Vagina (tissue), 2 donors: ENCODE measurements around the gene MUC6. TPM values are rescaled to one million over a fixed set of nuclear protein-coding genes. Genes with fewer than 3 reads are reported as not detected.

Source experiments
- DNase-seq, 2 donors: peaks; one replicate each; pipeline ENCODE4 v3.0.0-alpha.2; 2017; ENCODE audit errors: extremely low spot score in 2 of 2
- H3K27ac ChIP-seq: fragments of 200-600 bp; sonication (generic); one replicate; pipeline ENCODE4 v1.5.1; 2019
- H3K27me3 ChIP-seq: fragments of 200-600 bp; sonication (generic); one replicate; pipeline ENCODE4 v1.5.1; 2019
- H3K36me3 ChIP-seq, 2 donors: fragments of 200-600 bp; sonication (generic); one replicate each; pipeline ENCODE4 v1.5.1; 2017 to 2019
- H3K4me1 ChIP-seq: fragments of 200-600 bp; sonication (generic); one replicate; pipeline ENCODE4 v1.5.1; 2019
- H3K4me3 ChIP-seq, 2 donors: fragments of 200-600 bp; sonication (generic); 1 replicate in 1 of 2; 2 replicates in 1 of 2; pipeline ENCODE4 v1.5.1; 2016 to 2019
- H3K9me3 ChIP-seq: fragments of 200-600 bp; sonication (generic); one replicate; pipeline ENCODE4 v1.5.1; 2019
- POLR2A ChIP-seq, 2 donors: fragments of 450-650 bp; IDR thresholded peaks; one replicate each; pipeline ENCODE4 v1.6.1; 2017; ENCODE audit warnings: antibody characterized with exemption in 2 of 2, mild to moderate bottlenecking in 2 of 2, moderate library complexity in 2 of 2
- POLR2AphosphoS5 ChIP-seq, 2 donors: sonication (generic); formaldehyde crosslinking; IDR thresholded peaks; one replicate each; pipeline ENCODE4 v1.9.0; 2017; ENCODE audit warnings: antibody characterized with exemption in 2 of 2, mild to moderate bottlenecking in 2 of 2, low read depth in 1 of 2; ENCODE audit not compliant: insufficient read depth in 1 of 2
- intact Hi-C: fragments of 100-400 bp; cut with DNase I; formaldehyde crosslinking; loops from one replicate; pipeline ENCODE4 v1.15.1; 2023
- total RNA-seq: library from RNA; depleted of rRNA; stranded (reverse); fragments of >200 nt; gene quantifications from one replicate; pipeline ENCODE4 v1.2.3, GENCODE V29; 2016
- TF ChIP-seq, protein P1 (sequence below), 3 experiments: fragments of 450-650 bp in 2 of 3; fragments of 200-600 bp in 1 of 3; sonication (generic) in 1 of 3; IDR thresholded peaks; one replicate each; pipeline ENCODE4 v1.5.1; 2017 to 2019; ENCODE audit warnings: antibody characterized with exemption in 3 of 3, mild to moderate bottlenecking in 2 of 3, moderate library complexity in 2 of 3

Gene MUC6
- total RNA-seq, 1 donor from 2014 or later, result not detected

DNA sequence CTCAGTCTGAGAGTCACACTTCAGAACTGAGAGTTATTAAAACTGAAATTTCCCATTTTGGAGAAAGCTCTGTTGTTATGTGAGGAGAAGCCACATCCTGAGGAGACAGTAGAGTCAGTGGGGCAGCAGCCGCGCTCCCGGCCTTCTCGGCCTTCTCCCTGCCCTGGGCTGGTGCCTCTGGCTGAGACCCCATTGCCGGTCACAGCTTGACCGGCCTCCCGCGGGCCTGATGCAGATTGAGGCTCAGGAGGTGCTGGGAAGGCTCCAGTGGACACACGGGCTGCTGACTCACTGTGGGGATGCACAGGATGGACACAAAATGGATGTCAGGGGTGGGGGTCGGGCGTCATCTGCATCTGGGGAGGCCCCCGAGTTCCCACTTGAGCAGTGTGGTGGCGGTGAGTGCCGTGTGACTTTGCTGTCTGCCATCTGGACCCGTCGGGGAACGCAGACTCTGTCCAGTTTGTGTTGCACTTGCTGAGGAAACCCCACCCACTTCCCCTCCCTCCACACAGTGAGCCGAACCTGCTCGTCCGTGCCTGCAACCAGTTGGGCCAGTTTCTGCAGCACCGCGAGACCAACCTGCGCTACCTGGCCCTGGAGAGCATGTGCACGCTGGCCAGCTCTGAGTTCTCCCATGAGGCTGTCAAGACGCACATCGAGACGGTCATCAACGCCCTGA is 50.1 kb downstream of the MUC6 start:
- Histone ChIP-seq H3K4me1 (peaks cover 5% of the 10 kb centered on the region), H3K27ac (no peak overlapping the region), H3K36me3 (peaks cover 0 to 68% of the 10 kb centered on the region in 2 donors), H3K27me3 (no peaks in the 10 kb centered on the region), H3K4me3 (no peak overlapping the region), H3K9me3 (no peaks in the 10 kb centered on the region)
- TF ChIP-seq, protein P1, sequence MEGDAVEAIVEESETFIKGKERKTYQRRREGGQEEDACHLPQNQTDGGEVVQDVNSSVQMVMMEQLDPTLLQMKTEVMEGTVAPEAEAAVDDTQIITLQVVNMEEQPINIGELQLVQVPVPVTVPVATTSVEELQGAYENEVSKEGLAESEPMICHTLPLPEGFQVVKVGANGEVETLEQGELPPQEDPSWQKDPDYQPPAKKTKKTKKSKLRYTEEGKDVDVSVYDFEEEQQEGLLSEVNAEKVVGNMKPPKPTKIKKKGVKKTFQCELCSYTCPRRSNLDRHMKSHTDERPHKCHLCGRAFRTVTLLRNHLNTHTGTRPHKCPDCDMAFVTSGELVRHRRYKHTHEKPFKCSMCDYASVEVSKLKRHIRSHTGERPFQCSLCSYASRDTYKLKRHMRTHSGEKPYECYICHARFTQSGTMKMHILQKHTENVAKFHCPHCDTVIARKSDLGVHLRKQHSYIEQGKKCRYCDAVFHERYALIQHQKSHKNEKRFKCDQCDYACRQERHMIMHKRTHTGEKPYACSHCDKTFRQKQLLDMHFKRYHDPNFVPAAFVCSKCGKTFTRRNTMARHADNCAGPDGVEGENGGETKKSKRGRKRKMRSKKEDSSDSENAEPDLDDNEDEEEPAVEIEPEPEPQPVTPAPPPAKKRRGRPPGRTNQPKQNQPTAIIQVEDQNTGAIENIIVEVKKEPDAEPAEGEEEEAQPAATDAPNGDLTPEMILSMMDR (IDR thresholded peaks at IDR 0.05), result no peak
- TF ChIP-seq POLR2A (IDR thresholded peaks at IDR 0.05) (no peak), POLR2AphosphoS5 (IDR thresholded peaks at IDR 0.05; ENCODE audit: insufficient read depth in 1 of 2, low read depth in 1 of 2) (peak in 1 of 2 donors; percentile 16)
- DNase-seq, result no peak
- intact Hi-C loops, result no loop called here

DNA sequence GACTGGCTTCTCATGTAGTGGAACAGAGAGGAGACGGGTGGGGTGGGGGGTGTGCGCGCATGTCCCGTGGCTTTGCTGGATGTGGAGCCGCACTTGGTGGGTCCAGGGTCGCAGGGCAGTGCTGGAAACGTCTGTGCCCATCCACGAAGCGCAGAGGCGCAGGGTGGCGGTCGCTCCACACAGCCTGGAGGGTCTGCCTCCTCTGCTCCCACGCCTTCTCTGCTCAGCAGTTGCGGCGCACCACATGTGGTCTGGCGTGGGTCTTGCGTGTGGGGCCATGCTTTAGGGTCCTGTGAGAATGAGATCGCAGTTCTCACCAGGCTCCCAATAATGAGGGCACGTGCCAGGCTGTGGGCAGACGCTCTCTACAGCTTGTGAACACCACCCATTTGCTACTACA is 50.7 kb downstream of the MUC6 start:
- Histone ChIP-seq H3K27me3 (no peaks in the 10 kb centered on the region), H3K36me3 (peaks cover 0 to 69% of the 10 kb centered on the region in 2 donors), H3K27ac (no peak overlapping the region), H3K9me3 (no peaks in the 10 kb centered on the region), H3K4me1 (peaks cover 5% of the 10 kb centered on the region), H3K4me3 (no peak overlapping the region)
- intact Hi-C loops, result no loop called here
- no peak for TF ChIP-seq POLR2A (IDR thresholded peaks at IDR 0.05)
- no peak for TF ChIP-seq POLR2AphosphoS5 (IDR thresholded peaks at IDR 0.05; ENCODE audit: insufficient read depth in 1 of 2, low read depth in 1 of 2)
- TF ChIP-seq, protein P1 (IDR thresholded peaks at IDR 0.05), result no peak
- DNase-seq, result no peak

DNA sequence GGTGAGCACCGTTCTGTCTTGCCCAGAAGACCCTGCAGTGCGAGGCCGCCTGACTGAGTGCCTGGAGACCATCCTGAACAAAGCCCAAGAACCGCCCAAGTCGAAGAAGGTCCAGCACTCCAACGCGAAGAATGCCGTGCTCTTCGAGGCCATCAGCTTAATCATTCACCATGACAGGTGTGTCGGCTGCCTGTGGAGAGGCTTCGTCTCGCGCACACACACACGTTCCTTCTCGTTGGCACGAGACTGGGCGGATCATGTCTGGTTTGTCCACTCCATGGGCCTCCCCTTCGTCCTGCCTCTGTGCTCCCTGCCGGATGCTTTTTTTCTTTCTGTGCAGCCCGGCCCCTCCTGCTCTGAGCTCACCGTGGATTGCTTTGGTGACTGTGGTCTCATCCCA is 51.1 kb downstream of the MUC6 start:
- Histone ChIP-seq H3K36me3 (peaks cover 0 to 69% of the 10 kb centered on the region in 2 donors), H3K9me3 (no peaks in the 10 kb centered on the region), H3K27me3 (no peaks in the 10 kb centered on the region), H3K27ac (no peak overlapping the region), H3K4me1 (peaks cover 5% of the 10 kb centered on the region), H3K4me3 (no peak overlapping the region)
- TF ChIP-seq, protein P1 (IDR thresholded peaks at IDR 0.05), result no peak
- no peak for TF ChIP-seq POLR2AphosphoS5 (IDR thresholded peaks at IDR 0.05; ENCODE audit: insufficient read depth in 1 of 2, low read depth in 1 of 2)
- no peak for TF ChIP-seq POLR2A (IDR thresholded peaks at IDR 0.05)
- intact Hi-C loops, result no loop called here
- DNase-seq, result no peak

DNA sequence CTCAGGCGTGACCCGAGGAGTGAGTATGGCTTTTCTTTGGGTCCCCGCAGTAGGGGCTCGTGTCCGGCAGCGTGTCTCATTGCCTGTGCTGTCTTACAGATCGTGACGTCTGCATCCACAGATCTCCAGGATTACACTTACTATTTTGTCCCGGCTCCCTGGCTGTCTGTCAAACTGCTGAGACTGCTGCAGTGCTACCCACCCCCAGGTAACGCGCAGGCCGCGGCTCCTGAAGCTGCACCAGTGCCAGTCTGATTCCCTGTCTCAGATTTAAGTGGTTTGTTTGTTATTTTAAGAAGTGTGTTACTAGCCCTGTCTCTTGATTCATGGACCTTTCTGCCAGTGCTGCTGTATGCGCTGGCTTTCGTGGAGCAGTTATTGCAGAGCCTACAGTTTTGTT is 52.0 kb downstream of the MUC6 start:
- H3K36me3 ChIP-seq, result peaks cover 0 to 60% of the 10 kb centered on the region in 2 donors
- intact Hi-C loops, result no loop called here
- H3K4me1 ChIP-seq, result peaks cover 5% of the 10 kb centered on the region

DNA sequence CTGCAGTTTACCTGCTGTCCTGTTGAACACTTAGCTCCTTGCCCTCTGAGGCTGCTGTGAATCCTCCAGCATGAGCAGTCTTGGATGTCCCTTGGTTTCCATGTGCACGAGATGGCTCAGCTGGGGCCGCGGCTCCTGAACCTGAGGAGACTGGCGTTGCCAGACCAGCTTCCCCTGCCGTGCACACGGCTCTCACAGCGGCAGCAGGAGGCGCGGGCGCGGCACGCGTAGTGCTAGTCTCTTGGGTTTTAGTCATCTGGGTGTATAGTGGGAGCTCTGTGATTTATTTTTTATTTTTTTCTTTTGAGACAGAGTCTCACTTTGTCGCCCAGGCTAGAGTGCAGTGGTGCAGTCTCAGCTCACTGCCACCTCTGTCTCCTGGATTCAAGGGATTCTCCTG is 54.8 kb downstream of the MUC6 start:
- Histone ChIP-seq H3K9me3 (no peaks in the 10 kb centered on the region), H3K36me3 (peaks cover 0 to 49% of the 10 kb centered on the region in 2 donors), H3K27ac (no peak overlapping the region), H3K27me3 (no peaks in the 10 kb centered on the region), H3K4me1 (peaks cover 1% of the 10 kb centered on the region), H3K4me3 (no peak overlapping the region)
- DNase-seq, result no peak
- intact Hi-C loops, result no loop called here
- TF ChIP-seq POLR2AphosphoS5 (IDR thresholded peaks at IDR 0.05; ENCODE audit: insufficient read depth in 1 of 2, low read depth in 1 of 2), result no peak

More for the DNA sequence above, 52.0 kb downstream of the MUC6 start:
- H3K4me3 ChIP-seq, result no peak overlapping the region
- DNase-seq, result no peak
- H3K27me3 ChIP-seq, result no peaks in the 10 kb centered on the region
- no peak overlapping the region for H3K27ac ChIP-seq
- no peaks in the 10 kb centered on the region for H3K9me3 ChIP-seq
- TF ChIP-seq, protein P1 (IDR thresholded peaks at IDR 0.05), result no peak
